BLaER1 (cell line): ENCODE measurements around the gene SMCO4.
"Not testable (repeated sequence)": the region's sequence is repeated elsewhere in the genome, so short reads cannot be mapped to it uniquely, and the experiment has no call there.

Source experiments
- H3K27ac ChIP-seq: shearing (Covaris generic); formaldehyde crosslinking; 2 replicates; pipeline ENCODE4 v1.8.1; 2022
- H3K27me3 ChIP-seq: shearing (Covaris generic); formaldehyde crosslinking; 2 replicates; pipeline ENCODE4 v1.8.1; 2022
- H3K36me3 ChIP-seq: shearing (Covaris generic); formaldehyde crosslinking; 2 replicates; pipeline ENCODE4 v1.8.1; 2022
- H3K4me1 ChIP-seq: shearing (Covaris generic); formaldehyde crosslinking; 2 replicates; pipeline ENCODE4 v1.8.1; 2022
- H3K4me2 ChIP-seq: shearing (Covaris generic); formaldehyde crosslinking; 2 replicates; pipeline ENCODE4 v1.8.1; 2022
- H3K4me3 ChIP-seq: shearing (Covaris generic); formaldehyde crosslinking; 2 replicates; pipeline ENCODE4 v1.8.1; 2022
- H3K9ac ChIP-seq: shearing (Covaris generic); formaldehyde crosslinking; 2 replicates; pipeline ENCODE4 v1.8.1; 2022
- H3K9me3 ChIP-seq: shearing (Covaris generic); formaldehyde crosslinking; 2 replicates; pipeline ENCODE4 v1.8.1; 2022
- H4K20me1 ChIP-seq: shearing (Covaris generic); formaldehyde crosslinking; 2 replicates; pipeline ENCODE4 v1.8.1; 2022
- Cebpa-rat ChIP-seq: shearing (Covaris generic); IDR thresholded peaks from 2 replicates; pipeline ENCODE4 v1.8.1; 2022

SMCO4 gene

GRCh38 chr11:93541884-93542810 is 1.0 kb downstream of the SMCO4 start:
- H3K36me3 ChIP-seq = no peaks in the 10 kb centered on the region
- no peak for TF ChIP-seq Cebpa-rat
- H3K4me3 ChIP-seq = peak overlapping the region; percentile 92
- H3K27ac ChIP-seq = peak overlapping the region; percentile 76
- H3K4me2 ChIP-seq = peak overlapping the region; percentile 80
- H3K27me3 ChIP-seq = no peaks in the 10 kb centered on the region
- H3K9ac ChIP-seq = peak overlapping the region; percentile 81
- peaks cover 35% of the 10 kb centered on the region for H3K4me1 ChIP-seq
- H4K20me1 ChIP-seq = peaks cover 29% of the 10 kb centered on the region; the same call in 1 of the 2 replicates
- H3K9me3 ChIP-seq = no peaks in the 10 kb centered on the region

- peaks cover 40% of the 10 kb centered on the region for H4K20me1 ChIP-seq
- no peaks in the 10 kb centered on the region for H3K9me3 ChIP-seq
- no peak overlapping the region for H3K27ac ChIP-seq
- H3K36me3 ChIP-seq = no peaks in the 10 kb centered on the region
- H3K9ac ChIP-seq = no peak overlapping the region
- H3K4me3 ChIP-seq = no peak overlapping the region
- H3K4me2 ChIP-seq = no peak overlapping the region
- H3K27me3 ChIP-seq = no peaks in the 10 kb centered on the region
- peaks cover 47% of the 10 kb centered on the region for H3K4me1 ChIP-seq
- TF ChIP-seq Cebpa-rat = no peak
Measured at GRCh38 chr11:93540896-93541553, 2.2 kb downstream of the SMCO4 start.

DNA sequence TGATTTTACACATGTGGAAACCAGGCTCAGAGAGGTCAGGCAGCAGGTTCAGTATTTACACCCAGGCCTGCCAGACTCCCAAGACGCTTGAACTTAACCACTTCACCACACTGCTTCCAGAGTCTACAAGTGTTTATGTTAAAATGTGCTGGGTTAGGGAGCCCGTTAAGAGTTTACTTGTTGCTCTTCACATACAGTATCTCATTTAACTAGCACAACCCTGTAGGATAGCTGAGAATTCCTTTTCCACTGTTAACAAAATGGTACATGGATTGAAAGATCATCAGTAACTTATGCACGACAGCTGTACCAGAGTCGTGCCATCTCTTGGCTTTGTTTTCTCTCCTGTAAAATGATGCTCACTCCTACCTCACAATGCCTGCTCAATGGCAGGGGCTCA is 2.9 kb downstream of the SMCO4 start:
- no peak overlapping the region for H3K4me2 ChIP-seq
- H3K36me3 ChIP-seq = no peaks in the 10 kb centered on the region
- H3K27me3 ChIP-seq = no peaks in the 10 kb centered on the region
- peaks cover 53% of the 10 kb centered on the region for H3K4me1 ChIP-seq
- H3K9me3 ChIP-seq = no peaks in the 10 kb centered on the region
- no peak overlapping the region for H3K9ac ChIP-seq
- no peak for TF ChIP-seq Cebpa-rat
- H4K20me1 ChIP-seq = peaks cover 46% of the 10 kb centered on the region
- H3K27ac ChIP-seq = no peak overlapping the region
- H3K4me3 ChIP-seq = no peak overlapping the region

GRCh38 chr11:93537767-93538261 is 5.4 kb downstream of the SMCO4 start:
- no peaks in the 10 kb centered on the region for H3K27me3 ChIP-seq
- no peak overlapping the region for H3K27ac ChIP-seq
- H3K4me1 ChIP-seq = peaks cover 60% of the 10 kb centered on the region
- TF ChIP-seq Cebpa-rat = no peak
- H3K36me3 ChIP-seq = no peaks in the 10 kb centered on the region
- H3K4me2 ChIP-seq = peak overlapping the region; percentile 79
- no peak overlapping the region for H3K9ac ChIP-seq
- peaks cover 66% of the 10 kb centered on the region for H4K20me1 ChIP-seq
- no peaks in the 10 kb centered on the region for H3K9me3 ChIP-seq
- no peak overlapping the region for H3K4me3 ChIP-seq

DNA sequence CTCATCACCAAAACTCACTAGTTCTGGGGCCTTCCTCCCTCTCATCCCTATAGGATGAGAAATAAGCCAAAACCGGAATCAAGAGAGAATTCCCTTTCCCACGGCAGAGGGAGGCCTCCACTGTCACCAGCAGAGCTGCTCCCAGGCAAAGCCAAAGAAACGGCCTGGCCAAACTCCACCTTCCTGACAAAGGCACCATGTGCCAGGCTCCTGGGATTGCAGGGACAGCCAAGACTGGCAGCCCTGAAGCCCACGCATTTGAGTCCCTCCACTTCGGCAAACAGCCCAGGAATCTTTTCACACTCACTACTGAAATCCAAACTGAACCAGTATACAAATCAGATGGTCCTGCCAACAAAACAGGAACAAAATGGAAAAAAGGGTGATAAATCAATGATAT is 6.1 kb downstream of the SMCO4 start:
- Histone ChIP-seq H3K27me3 (no peaks in the 10 kb centered on the region), H3K9ac (no peak overlapping the region), H3K36me3 (no peaks in the 10 kb centered on the region), H3K9me3 (no peaks in the 10 kb centered on the region), H3K4me2 (peak overlapping the region; percentile 79), H3K4me1 (peaks cover 65% of the 10 kb centered on the region), H3K4me3 (no peak overlapping the region), H3K27ac (no peak overlapping the region), H4K20me1 (peaks cover 72% of the 10 kb centered on the region)
- TF ChIP-seq Cebpa-rat = no peak

DNA sequence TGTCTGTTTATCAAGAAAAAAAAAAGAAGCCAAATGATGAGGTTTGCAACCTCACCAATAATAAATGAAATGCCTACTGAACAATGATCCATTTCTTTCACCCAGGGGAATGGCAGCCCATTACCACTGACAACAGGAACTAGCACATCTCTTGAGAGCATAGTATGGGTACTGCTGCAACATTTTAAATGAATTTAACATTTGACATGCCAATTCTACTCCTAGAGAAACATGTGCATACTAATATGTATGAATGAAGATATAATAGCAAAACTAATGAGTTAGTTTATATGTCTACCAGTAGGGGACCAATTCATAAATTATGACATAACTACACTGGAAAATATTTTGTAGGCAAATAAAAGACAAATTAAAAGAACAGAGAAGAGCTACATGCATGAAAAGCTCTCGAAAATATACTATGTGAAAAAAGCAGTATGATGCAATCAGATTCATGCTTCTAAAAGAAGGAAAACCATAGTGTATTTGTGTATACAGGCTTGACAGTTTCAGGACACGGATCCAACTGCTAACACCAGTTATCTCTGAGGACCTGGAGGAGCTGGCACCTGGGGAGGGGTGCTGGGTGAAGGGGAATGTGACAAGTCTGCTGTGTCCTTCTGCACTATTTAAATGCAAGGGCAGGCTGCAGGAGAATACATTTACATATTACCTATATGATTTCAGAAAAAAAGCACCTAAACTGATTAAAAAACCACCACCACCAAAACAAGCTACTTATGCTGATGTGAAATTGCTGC is 6.9 kb downstream of the SMCO4 start:
- Histone ChIP-seq H3K27ac (no peak overlapping the region), H3K4me1 (peaks cover 62% of the 10 kb centered on the region), H4K20me1 (peaks cover 72% of the 10 kb centered on the region), H3K4me2 (peak overlapping the region; percentile 79), H3K36me3 (no peaks in the 10 kb centered on the region), H3K4me3 (no peak overlapping the region), H3K27me3 (no peaks in the 10 kb centered on the region), H3K9ac (no peak overlapping the region), H3K9me3 (no peaks in the 10 kb centered on the region)
- 0 out of 2 replicates have a peak, but pooled peaks have one; percentile 8 for TF ChIP-seq Cebpa-rat

- not testable (repeated sequence) for H3K9me3 ChIP-seq, H3K27ac ChIP-seq, H3K27me3 ChIP-seq, H3K9ac ChIP-seq, H3K36me3 ChIP-seq, H3K4me3 ChIP-seq
- Histone ChIP-seq H3K4me1 (peaks cover 69% of the 10 kb centered on the region), H4K20me1 (peaks cover 66% of the 10 kb centered on the region), H3K4me2 (peak overlapping the region; percentile 79)
Measured at GRCh38 chr11:93535578-93535977, 7.6 kb downstream of the SMCO4 start.

GRCh38 chr11:93532806-93533205 is 10.4 kb downstream of the SMCO4 start:
- no peak for TF ChIP-seq Cebpa-rat
- Histone ChIP-seq H3K9ac (no peak overlapping the region), H3K27me3 (no peaks in the 10 kb centered on the region), H4K20me1 (peaks cover 49% of the 10 kb centered on the region), H3K4me3 (no peak overlapping the region), H3K36me3 (no peaks in the 10 kb centered on the region), H3K27ac (no peak overlapping the region), H3K9me3 (no peaks in the 10 kb centered on the region), H3K4me1 (peaks cover 90% of the 10 kb centered on the region), H3K4me2 (peak overlapping the region; percentile 51)

GRCh38 chr11:93532281-93532789 is 10.9 kb downstream of the SMCO4 start:
- H3K4me3 ChIP-seq = no peak overlapping the region
- no peaks in the 10 kb centered on the region for H3K27me3 ChIP-seq
- no peak for TF ChIP-seq Cebpa-rat
- H3K36me3 ChIP-seq = no peaks in the 10 kb centered on the region
- peaks cover 90% of the 10 kb centered on the region for H3K4me1 ChIP-seq
- H3K4me2 ChIP-seq = peak overlapping the region; percentile 51
- H3K9ac ChIP-seq = no peak overlapping the region
- H3K27ac ChIP-seq = no peak overlapping the region
- H4K20me1 ChIP-seq = peaks cover 45% of the 10 kb centered on the region
- no peaks in the 10 kb centered on the region for H3K9me3 ChIP-seq
